GM12873 (cell line): ENCODE data around the gene ZC3H18.

ENCODE experiments used
- CTCF ChIP-seq: IDR thresholded peaks from 2 replicates; pipeline ENCODE4 v1.5.1; 2012; ENCODE audit warnings: low read depth, mild to moderate bottlenecking, moderate library complexity, low read length, control low read depth; ENCODE audit not compliant: insufficient read depth; ENCODE audit errors: missing control alignments

Gene ZC3H18

GRCh38 chr16:88642881-88643643, 72.9 kb downstream of the ZC3H18 start:
- no peak for TF ChIP-seq CTCF

- TF ChIP-seq CTCF, result no peak
These were observed 73.4 kb downstream of the ZC3H18 start for GRCh38 chr16:88643644-88643932.

- TF ChIP-seq CTCF, result no peak
These were observed 75.3 kb downstream of the ZC3H18 start for GRCh38 chr16:88645455-88645854.

- TF ChIP-seq CTCF, result no peak
These were observed 75.7 kb downstream of the ZC3H18 start for GRCh38 chr16:88645941-88646340.

- no peak for TF ChIP-seq CTCF
These were observed 76.3 kb downstream of the ZC3H18 start for GRCh38 chr16:88646345-88647034.

GRCh38 chr16:88647178-88648070, 77.2 kb downstream of the ZC3H18 start:
- no peak for TF ChIP-seq CTCF
